Measurements from ENCODE around the gene RSKR.
A peak's percentile ranks its signal among the peaks of the same experiment; 100 is the strongest.
"Not testable (repeated sequence)": the region's sequence is repeated elsewhere in the genome, so short reads cannot be mapped to it uniquely, and the experiment has no call there.

Gene RSKR

GRCh38 chr17:28613931-28614381 lies at the start of gene RSKR:
RSKR (minus strand) TSS chr17:28614185; CDS start chr17:28614161, 24 bp downstream.
- no peak for DNase-seq (ENCODE audit: low read depth, low spot score)
- no peaks in the 10 kb centered on the region for H3K4me1 ChIP-seq (ENCODE audit: control insufficient read depth, insufficient read depth, low read length)
- H3K27ac ChIP-seq (ENCODE audit: low read length) = no peak within 1 kb of the TSS
- H3K36me3 ChIP-seq (ENCODE audit: control insufficient read depth, insufficient read depth, low read length) = peaks cover 36% of the 10 kb centered on the region
- no CpG with 5 or more reads among the region's 5 CpGs for WGBS (ENCODE audit: insufficient coverage, insufficient read length)
- H3K9me3 ChIP-seq (ENCODE audit: control insufficient read depth, insufficient read depth, low read length) = no peaks in the 10 kb centered on the region
- H3K27me3 ChIP-seq (ENCODE audit: control insufficient read depth, insufficient read depth, low read length) = no peaks in the 10 kb centered on the region
- H3K4me3 ChIP-seq (ENCODE audit: low read length) = no peak within 1 kb of the TSS

GRCh38 chr17:28663723-28664122 lies 49.7 kb upstream of the RSKR start:
- H3K4me3 ChIP-seq (ENCODE audit: low read length) = no peak overlapping the region
- no peaks in the 10 kb centered on the region for H3K27me3 ChIP-seq (ENCODE audit: control insufficient read depth, insufficient read depth, low read length)
- no peak overlapping the region for H3K27ac ChIP-seq (ENCODE audit: low read length)
- no peak for DNase-seq (ENCODE audit: low read depth, low spot score)
- H3K36me3 ChIP-seq (ENCODE audit: control insufficient read depth, insufficient read depth, low read length) = peaks cover 2% of the 10 kb centered on the region; the same call in 1 of the 2 replicates
- H3K9me3 ChIP-seq (ENCODE audit: control insufficient read depth, insufficient read depth, low read length) = no peaks in the 10 kb centered on the region
- no peaks in the 10 kb centered on the region for H3K4me1 ChIP-seq (ENCODE audit: control insufficient read depth, insufficient read depth, low read length)

- H3K36me3 ChIP-seq (ENCODE audit: control insufficient read depth, insufficient read depth, low read length) = 0 out of 2 replicates have a peak, but pooled peaks cover 2% of the 10 kb centered on the region
These were observed 48.5 kb upstream of the RSKR start for GRCh38 chr17:28662527-28662829.

GRCh38 chr17:28661635-28662526 lies 47.9 kb upstream of the RSKR start, which contains the start of the genes SDF2 and SUPT6H:
SDF2 (minus strand) TSS chr17:28661906; CDS start chr17:28661876, 30 bp downstream.
SUPT6H (plus strand) TSS chr17:28662205; CDS start chr17:28673402, 11,197 bp downstream.
- H3K36me3 ChIP-seq (ENCODE audit: control insufficient read depth, insufficient read depth, low read length) = 0 out of 2 replicates have a peak, but pooled peaks cover 2% of the 10 kb centered on the region
- H3K27me3 ChIP-seq (ENCODE audit: control insufficient read depth, insufficient read depth, low read length) = no peaks in the 10 kb centered on the region

More at GRCh38 chr17:28662527-28662829, 48.5 kb upstream of the RSKR start:
- H3K4me3 ChIP-seq (ENCODE audit: low read length) = peak overlapping the region; percentile 68
- H3K27ac ChIP-seq (ENCODE audit: low read length) = no peak overlapping the region
- no peaks in the 10 kb centered on the region for H3K9me3 ChIP-seq (ENCODE audit: control insufficient read depth, insufficient read depth, low read length)
- WGBS (ENCODE audit: insufficient coverage, insufficient read length) = no CpG with 5 or more reads among the region's 10 CpGs
- no peaks in the 10 kb centered on the region for H3K27me3 ChIP-seq (ENCODE audit: control insufficient read depth, insufficient read depth, low read length)
- no peaks in the 10 kb centered on the region for H3K4me1 ChIP-seq (ENCODE audit: control insufficient read depth, insufficient read depth, low read length)
- no peak for DNase-seq (ENCODE audit: low read depth, low spot score)

GRCh38 chr17:28659497-28659881 lies 45.5 kb upstream of the RSKR start:
- not testable (repeated sequence) for DNase-seq (ENCODE audit: low read depth, low spot score); H3K4me1 ChIP-seq (ENCODE audit: control insufficient read depth, insufficient read depth, low read length); H3K36me3 ChIP-seq (ENCODE audit: control insufficient read depth, insufficient read depth, low read length); H3K27ac ChIP-seq (ENCODE audit: low read length); H3K27me3 ChIP-seq (ENCODE audit: control insufficient read depth, insufficient read depth, low read length); H3K4me3 ChIP-seq (ENCODE audit: low read length); H3K9me3 ChIP-seq (ENCODE audit: control insufficient read depth, insufficient read depth, low read length)
- no CpG with 5 or more reads among the region's 23 CpGs for WGBS (ENCODE audit: insufficient coverage, insufficient read length)

More at GRCh38 chr17:28661635-28662526, 47.9 kb upstream of the RSKR start, which contains the start of the genes SDF2 and SUPT6H:
- peak within 1 kb of the TSS; percentile 68 for H3K4me3 ChIP-seq (ENCODE audit: low read length)
- no peak within 1 kb of the TSS for H3K27ac ChIP-seq (ENCODE audit: low read length)
- no CpG with 5 or more reads among the region's 66 CpGs for WGBS (ENCODE audit: insufficient coverage, insufficient read length)
- H3K4me1 ChIP-seq (ENCODE audit: control insufficient read depth, insufficient read depth, low read length) = no peaks in the 10 kb centered on the region
- DNase-seq (ENCODE audit: low read depth, low spot score) = peak; percentile 73
- no peaks in the 10 kb centered on the region for H3K9me3 ChIP-seq (ENCODE audit: control insufficient read depth, insufficient read depth, low read length)

GRCh38 chr17:28658766-28659496 lies 44.9 kb upstream of the RSKR start:
- H3K27me3 ChIP-seq (ENCODE audit: control insufficient read depth, insufficient read depth, low read length); H3K9me3 ChIP-seq (ENCODE audit: control insufficient read depth, insufficient read depth, low read length); H3K27ac ChIP-seq (ENCODE audit: low read length); H3K4me1 ChIP-seq (ENCODE audit: control insufficient read depth, insufficient read depth, low read length); H3K4me3 ChIP-seq (ENCODE audit: low read length); H3K36me3 ChIP-seq (ENCODE audit: control insufficient read depth, insufficient read depth, low read length); DNase-seq (ENCODE audit: low read depth, low spot score): not testable (repeated sequence)
- no CpG with 5 or more reads among the region's 46 CpGs for WGBS (ENCODE audit: insufficient coverage, insufficient read length)

GRCh38 chr17:28658342-28658741 lies 44.4 kb upstream of the RSKR start:
- H3K9me3 ChIP-seq (ENCODE audit: control insufficient read depth, insufficient read depth, low read length); H3K4me3 ChIP-seq (ENCODE audit: low read length); DNase-seq (ENCODE audit: low read depth, low spot score); H3K27me3 ChIP-seq (ENCODE audit: control insufficient read depth, insufficient read depth, low read length); H3K4me1 ChIP-seq (ENCODE audit: control insufficient read depth, insufficient read depth, low read length); H3K27ac ChIP-seq (ENCODE audit: low read length); H3K36me3 ChIP-seq (ENCODE audit: control insufficient read depth, insufficient read depth, low read length): not testable (repeated sequence)
- WGBS (ENCODE audit: insufficient coverage, insufficient read length) = no CpG with 5 or more reads among the region's 8 CpGs

- no peak for DNase-seq (ENCODE audit: low read depth, low spot score)
- Histone ChIP-seq H3K4me3 (ENCODE audit: low read length) (no peak overlapping the region), H3K27me3 (ENCODE audit: control insufficient read depth, insufficient read depth, low read length) (no peaks in the 10 kb centered on the region), H3K36me3 (ENCODE audit: control insufficient read depth, insufficient read depth, low read length) (peaks cover 2% of the 10 kb centered on the region; the same call in 1 of the 2 replicates), H3K27ac (ENCODE audit: low read length) (no peak overlapping the region), H3K9me3 (ENCODE audit: control insufficient read depth, insufficient read depth, low read length) (no peaks in the 10 kb centered on the region), H3K4me1 (ENCODE audit: control insufficient read depth, insufficient read depth, low read length) (no peaks in the 10 kb centered on the region)
- WGBS (ENCODE audit: insufficient coverage, insufficient read length) = no CpG with 5 or more reads among the region's 5 CpGs
These were observed 43.8 kb upstream of the RSKR start for GRCh38 chr17:28657756-28658155.

- Histone ChIP-seq H3K27ac (ENCODE audit: low read length) (no peak overlapping the region), H3K4me1 (ENCODE audit: control insufficient read depth, insufficient read depth, low read length) (no peaks in the 10 kb centered on the region), H3K36me3 (ENCODE audit: control insufficient read depth, insufficient read depth, low read length) (peaks cover 2% of the 10 kb centered on the region; the same call in 1 of the 2 replicates), H3K4me3 (ENCODE audit: low read length) (no peak overlapping the region), H3K9me3 (ENCODE audit: control insufficient read depth, insufficient read depth, low read length) (no peaks in the 10 kb centered on the region), H3K27me3 (ENCODE audit: control insufficient read depth, insufficient read depth, low read length) (no peaks in the 10 kb centered on the region)
- WGBS (ENCODE audit: insufficient coverage, insufficient read length) = no CpG with 5 or more reads among the region's 5 CpGs
- no peak for DNase-seq (ENCODE audit: low read depth, low spot score)
These were observed 41.2 kb upstream of the RSKR start for GRCh38 chr17:28655160-28655559.

GRCh38 chr17:28648698-28649097 lies 34.7 kb upstream of the RSKR start:
- no CpG with 5 or more reads among the region's 2 CpGs for WGBS (ENCODE audit: insufficient coverage, insufficient read length)
- H3K9me3 ChIP-seq (ENCODE audit: control insufficient read depth, insufficient read depth, low read length) = no peaks in the 10 kb centered on the region
- no peak for DNase-seq (ENCODE audit: low read depth, low spot score)
- H3K4me1 ChIP-seq (ENCODE audit: control insufficient read depth, insufficient read depth, low read length) = peaks cover 1% of the 10 kb centered on the region; the same call in 1 of the 2 replicates
- no peak overlapping the region for H3K4me3 ChIP-seq (ENCODE audit: low read length)
- no peak overlapping the region for H3K27ac ChIP-seq (ENCODE audit: low read length)
- H3K27me3 ChIP-seq (ENCODE audit: control insufficient read depth, insufficient read depth, low read length) = no peaks in the 10 kb centered on the region
- H3K36me3 ChIP-seq (ENCODE audit: control insufficient read depth, insufficient read depth, low read length) = peaks cover 6% of the 10 kb centered on the region; the same call in 1 of the 2 replicates
